Endodermal cell (in vitro differentiated cells): ENCODE measurements around the gene SNAP47. TPM values are rescaled to one million over a fixed set of nuclear protein-coding genes. Genes with fewer than 3 reads are reported as not detected.
A peak's percentile ranks its signal among the peaks of the same experiment; 100 is the strongest.

Source experiments
- DNase-seq: peaks from one replicate; pipeline ENCODE4 v3.0.0-alpha.2; 2017
- H3K27ac ChIP-seq: 2 replicates; pipeline ENCODE4 v1.5.1; 2013; ENCODE audit warnings: mild to moderate bottlenecking, low read depth, low read length, moderate library complexity
- H3K27me3 ChIP-seq: 2 replicates; pipeline ENCODE4 v1.6.1; 2013; ENCODE audit warnings: mild to moderate bottlenecking, low read length, moderate library complexity; ENCODE audit not compliant: insufficient read depth, control insufficient read depth, poor library complexity, severe bottlenecking
- H3K36me3 ChIP-seq: 2 replicates; pipeline ENCODE4 v1.7.0; 2013; ENCODE audit warnings: mild to moderate bottlenecking, low read length, moderate library complexity; ENCODE audit not compliant: control insufficient read depth, insufficient read depth
- H3K4me1 ChIP-seq: one replicate; pipeline ENCODE4 v1.7.0; 2013; ENCODE audit warnings: low read length; ENCODE audit not compliant: control insufficient read depth, insufficient read depth
- H3K4me3 ChIP-seq: 2 replicates; pipeline ENCODE4 v1.5.1; 2013; ENCODE audit warnings: mild to moderate bottlenecking, low read length, moderate library complexity
- H3K9ac ChIP-seq: 2 replicates; pipeline ENCODE4 v1.6.1; 2013; ENCODE audit warnings: mild to moderate bottlenecking, low read length, moderate library complexity; ENCODE audit not compliant: poor library complexity, severe bottlenecking; ENCODE audit errors: extremely low read depth
- H3K9me3 ChIP-seq: 2 replicates; pipeline ENCODE4 v1.6.1; 2013; ENCODE audit warnings: mild to moderate bottlenecking, low read length, moderate library complexity; ENCODE audit not compliant: control insufficient read depth
- H3K27ac Mint-ChIP-seq: 2 replicates; pipeline ENCODE4 v1.8.0; 2020; ENCODE audit warnings: mixed read lengths
- H3K27me3 Mint-ChIP-seq: 2 replicates; pipeline ENCODE4 v1.8.0; 2021; ENCODE audit warnings: mild to moderate bottlenecking, mixed read lengths; ENCODE audit not compliant: insufficient read depth
- H3K36me3 Mint-ChIP-seq: 2 replicates; pipeline ENCODE4 v1.8.0; 2020; ENCODE audit warnings: low read depth, mixed read lengths
- H3K4me1 Mint-ChIP-seq: 2 replicates; pipeline ENCODE4 v1.8.0; 2020; ENCODE audit warnings: mixed read lengths
- H3K4me3 Mint-ChIP-seq: 2 replicates; pipeline ENCODE4 v1.8.0; 2020; ENCODE audit warnings: mild to moderate bottlenecking, moderate library complexity, mixed read lengths
- H3K9me3 Mint-ChIP-seq: 2 replicates; pipeline ENCODE4 v1.8.0; 2020; ENCODE audit warnings: mild to moderate bottlenecking, mixed read lengths
- WGBS, 2 experiments: methylation state at CpG; one replicate each; pipeline versions ENCODE4 v1.1.5 to v1.1.7; 2013; ENCODE audit warnings: missing lambda C conversion rate in 2 of 2, mixed read lengths in 1 of 2; ENCODE audit not compliant: insufficient coverage in 1 of 2, insufficient read length in 1 of 2; 5-methylcytosine and 5-hydroxymethylcytosine counted together
- total RNA-seq, 2 donors: library from RNA; stranded (reverse); fragmentation: NEBNext Ultra II Directional in 1 of 2; extraction: Animal tissue kit (Norgen Biotek cat#: 25700) in 1 of 2; gene quantifications; 2 replicates in 1 of 2; 3 replicates in 1 of 2; pipeline ENCODE4 v1.2.1, GENCODE V29; 2021
- TF ChIP-seq, protein P1 (sequence below): fragments of 200-600 bp; sonication (generic); conservative IDR thresholded peaks from 2 replicates; pipeline ENCODE4 v1.5.0; 2021; ENCODE audit warnings: antibody characterized with exemption, mild to moderate bottlenecking

The SNAP47 gene
- total RNA-seq, 2 donors from 2014 or later, result 42.5 to 46.6 TPM

DNA sequence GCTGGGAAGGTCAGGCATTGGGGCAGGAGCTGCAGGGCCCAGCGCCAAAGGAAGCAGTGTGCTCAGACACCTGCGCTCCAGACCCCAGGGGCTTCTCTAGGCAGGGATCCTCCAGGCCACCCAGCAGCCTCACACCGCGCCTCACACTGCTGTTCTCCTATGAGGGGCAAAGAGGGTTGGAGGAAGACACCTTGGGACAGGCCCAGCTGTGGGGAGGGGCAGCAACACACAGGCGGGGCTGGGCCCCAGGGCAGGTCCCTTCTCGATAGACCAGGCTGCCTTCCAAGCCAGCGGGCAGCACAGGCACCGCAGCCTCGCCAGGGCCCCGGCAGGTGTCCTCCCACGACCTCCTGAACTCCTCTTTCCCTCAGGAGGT, 59.6 kb downstream of the SNAP47 start:
- H3K27ac Mint-ChIP-seq, result no peak overlapping the region
- Histone ChIP-seq H3K4me3 (no peak overlapping the region), H3K27ac (no peak overlapping the region), H3K27me3 (peaks cover 6% of the 10 kb centered on the region), H3K9ac (no peak overlapping the region), H3K9me3 (no peaks in the 10 kb centered on the region), H3K4me1 (peaks cover 8% of the 10 kb centered on the region), H3K36me3 (no peaks in the 10 kb centered on the region)
- TF ChIP-seq, protein P1, sequence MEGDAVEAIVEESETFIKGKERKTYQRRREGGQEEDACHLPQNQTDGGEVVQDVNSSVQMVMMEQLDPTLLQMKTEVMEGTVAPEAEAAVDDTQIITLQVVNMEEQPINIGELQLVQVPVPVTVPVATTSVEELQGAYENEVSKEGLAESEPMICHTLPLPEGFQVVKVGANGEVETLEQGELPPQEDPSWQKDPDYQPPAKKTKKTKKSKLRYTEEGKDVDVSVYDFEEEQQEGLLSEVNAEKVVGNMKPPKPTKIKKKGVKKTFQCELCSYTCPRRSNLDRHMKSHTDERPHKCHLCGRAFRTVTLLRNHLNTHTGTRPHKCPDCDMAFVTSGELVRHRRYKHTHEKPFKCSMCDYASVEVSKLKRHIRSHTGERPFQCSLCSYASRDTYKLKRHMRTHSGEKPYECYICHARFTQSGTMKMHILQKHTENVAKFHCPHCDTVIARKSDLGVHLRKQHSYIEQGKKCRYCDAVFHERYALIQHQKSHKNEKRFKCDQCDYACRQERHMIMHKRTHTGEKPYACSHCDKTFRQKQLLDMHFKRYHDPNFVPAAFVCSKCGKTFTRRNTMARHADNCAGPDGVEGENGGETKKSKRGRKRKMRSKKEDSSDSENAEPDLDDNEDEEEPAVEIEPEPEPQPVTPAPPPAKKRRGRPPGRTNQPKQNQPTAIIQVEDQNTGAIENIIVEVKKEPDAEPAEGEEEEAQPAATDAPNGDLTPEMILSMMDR, result no peak
- H3K27me3 Mint-ChIP-seq, result peaks cover 15% of the 10 kb centered on the region
- H3K9me3 Mint-ChIP-seq, result no peaks in the 10 kb centered on the region
- no peak overlapping the region for H3K4me3 Mint-ChIP-seq
- no peaks in the 10 kb centered on the region for H3K36me3 Mint-ChIP-seq
- 85 to 87% methylated on average over 7 to 11 of the region's 11 CpGs for WGBS, 2 experiments
- peak; percentile 50 for DNase-seq
- H3K4me1 Mint-ChIP-seq, result peaks cover 2% of the 10 kb centered on the region

DNA sequence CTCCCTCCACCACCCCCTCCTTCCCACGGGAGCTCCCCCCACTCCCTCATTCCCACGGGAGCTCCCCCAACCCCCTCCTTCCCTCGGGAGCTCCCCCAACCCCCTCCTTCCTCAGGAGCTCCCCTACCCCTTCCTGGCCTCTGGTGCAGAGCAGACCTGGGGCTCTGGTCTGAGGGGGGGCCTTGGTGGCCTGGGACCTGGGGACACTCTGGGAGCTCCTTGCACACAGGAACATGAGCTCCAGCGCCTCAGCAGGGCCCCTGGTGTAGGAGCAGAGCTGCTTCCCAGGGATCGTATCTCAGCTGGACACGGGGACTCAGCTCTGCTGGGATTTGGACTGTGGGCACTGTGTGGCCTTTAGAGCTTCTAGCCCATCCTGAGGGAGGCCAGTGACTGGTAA, 60.5 kb downstream of the SNAP47 start:
- no peak overlapping the region for H3K27ac ChIP-seq
- WGBS, 2 experiments, result 88 to 92% methylated on average over 3 to 4 of the region's 6 CpGs
- no peak overlapping the region for H3K9ac ChIP-seq
- H3K4me3 Mint-ChIP-seq, result no peak overlapping the region
- peaks cover 9% of the 10 kb centered on the region for H3K27me3 Mint-ChIP-seq
- H3K9me3 ChIP-seq, result no peaks in the 10 kb centered on the region
- H3K27me3 ChIP-seq, result peaks cover 1% of the 10 kb centered on the region
- DNase-seq, result peak; percentile 27
- peaks cover 8% of the 10 kb centered on the region for H3K4me1 ChIP-seq
- no peaks in the 10 kb centered on the region for H3K36me3 Mint-ChIP-seq
- no peaks in the 10 kb centered on the region for H3K9me3 Mint-ChIP-seq
- H3K4me3 ChIP-seq, result no peak overlapping the region
- H3K4me1 Mint-ChIP-seq, result peaks cover 2% of the 10 kb centered on the region
- no peak overlapping the region for H3K27ac Mint-ChIP-seq
- TF ChIP-seq, protein P1, result no peak
- no peaks in the 10 kb centered on the region for H3K36me3 ChIP-seq

GRCh38 chr1:227796359-227796915, 61.2 kb downstream of the SNAP47 start:
- Mint-ChIP-seq H3K27me3 (peaks cover 7% of the 10 kb centered on the region), H3K9me3 (no peaks in the 10 kb centered on the region), H3K4me1 (peaks cover 2% of the 10 kb centered on the region), H3K27ac (no peak overlapping the region), H3K36me3 (no peaks in the 10 kb centered on the region), H3K4me3 (no peak overlapping the region)
- peaks cover 5% of the 10 kb centered on the region for H3K27me3 ChIP-seq
- H3K4me1 ChIP-seq, result peaks cover 8% of the 10 kb centered on the region
- H3K9ac ChIP-seq, result no peak overlapping the region
- 83% methylated on average over 2 to 5 of the region's 5 CpGs for WGBS, 2 experiments
- no peaks in the 10 kb centered on the region for H3K9me3 ChIP-seq
- H3K36me3 ChIP-seq, result no peaks in the 10 kb centered on the region
- TF ChIP-seq, protein P1, result no peak
- no peak overlapping the region for H3K4me3 ChIP-seq
- peak; percentile 22 for DNase-seq
- H3K27ac ChIP-seq, result no peak overlapping the region
